HG03039 (cell line): ENCODE results near the gene CD2AP.
"Not testable (repeated sequence)": the region's sequence is repeated elsewhere in the genome, so short reads cannot be mapped to it uniquely, and the experiment has no call there.

Experiments used
- ATAC-seq: cut with Tn5 transposase; IDR thresholded peaks from one replicate; pipeline ENCODE4 v1.9.1; 2021; ENCODE audit warnings: mild to moderate bottlenecking, moderate library complexity; ENCODE audit not compliant: unreplicated experiment

Gene CD2AP

DNA sequence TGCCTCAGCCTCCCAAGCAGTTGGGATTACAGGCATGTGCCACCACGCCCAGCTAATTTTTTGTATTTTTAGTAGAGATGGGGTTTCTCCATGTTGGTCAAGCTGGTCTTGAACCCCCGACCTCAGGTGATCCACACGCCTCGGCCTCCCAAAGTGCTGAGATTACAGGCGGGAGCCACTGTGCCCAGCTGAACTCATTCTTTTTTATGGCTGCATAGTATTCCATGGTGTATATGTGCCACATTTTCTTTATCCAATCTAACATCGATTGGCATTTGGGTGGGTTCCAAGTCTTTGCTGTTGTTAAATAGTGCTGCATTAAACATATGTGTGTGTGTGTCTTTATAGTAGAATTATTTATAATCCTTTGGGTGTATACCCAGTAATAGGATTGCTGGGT, 78.9 kb downstream of the CD2AP start:
- ATAC-seq, result not testable (repeated sequence)

DNA sequence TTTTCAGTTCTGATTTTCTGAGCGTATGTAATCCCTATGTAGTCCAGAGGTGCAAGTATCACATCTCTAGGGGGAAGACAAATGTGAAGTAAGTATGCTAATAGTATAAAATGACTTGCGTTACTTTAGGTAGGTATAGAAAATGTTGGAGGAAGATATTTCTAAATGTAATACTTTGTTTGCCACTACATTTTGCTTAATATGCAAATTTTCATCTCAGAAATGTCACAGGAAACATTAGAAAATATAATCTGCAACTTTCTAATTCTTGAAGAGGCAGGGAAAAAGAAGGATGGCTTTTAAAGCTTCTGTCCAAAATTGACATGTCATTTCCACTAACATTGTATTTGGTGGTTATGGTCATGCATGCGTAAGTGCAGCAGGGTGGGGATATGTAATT, 85.6 kb downstream of the CD2AP start:
- ATAC-seq, result no peak

DNA sequence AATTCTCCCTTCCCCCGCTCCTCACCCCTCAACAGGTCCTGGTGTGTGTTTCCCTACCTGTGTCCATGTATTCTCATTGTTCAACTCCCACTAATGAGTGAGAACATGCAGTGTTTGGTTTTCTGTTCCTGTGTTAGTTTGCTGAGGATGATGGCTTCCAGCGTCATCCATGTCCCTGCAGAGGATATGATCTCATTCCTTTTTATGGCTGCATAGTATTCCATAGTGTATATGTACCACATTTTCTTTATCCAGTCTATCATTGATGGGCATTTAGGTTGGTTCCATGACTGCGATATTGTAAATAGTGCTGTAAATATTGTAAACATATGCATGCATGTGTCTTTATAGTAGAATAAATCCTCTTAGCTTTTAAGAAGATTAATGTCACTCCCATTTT, 89.0 kb downstream of the CD2AP start:
- not testable (repeated sequence) for ATAC-seq

DNA sequence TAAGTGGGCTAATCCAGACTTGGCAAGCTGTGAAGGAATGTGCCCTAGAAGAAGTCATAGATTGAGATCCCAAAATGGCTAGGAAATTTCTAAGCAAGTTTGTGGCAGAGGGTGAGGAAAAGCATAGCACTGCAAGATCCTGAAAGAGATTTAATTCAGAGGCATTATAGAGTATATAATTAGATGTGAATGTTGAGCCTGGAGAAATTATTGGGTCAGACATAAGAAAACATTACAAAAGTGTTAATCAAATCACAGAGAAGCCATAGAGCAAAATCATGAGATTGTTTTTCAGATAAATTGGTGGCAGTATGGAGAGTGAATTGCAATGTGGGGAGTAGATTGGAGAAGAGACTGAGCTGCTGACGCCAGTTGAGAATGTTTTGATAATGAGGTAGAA, 90.0 kb downstream of the CD2AP start:
- ATAC-seq, result no peak

DNA sequence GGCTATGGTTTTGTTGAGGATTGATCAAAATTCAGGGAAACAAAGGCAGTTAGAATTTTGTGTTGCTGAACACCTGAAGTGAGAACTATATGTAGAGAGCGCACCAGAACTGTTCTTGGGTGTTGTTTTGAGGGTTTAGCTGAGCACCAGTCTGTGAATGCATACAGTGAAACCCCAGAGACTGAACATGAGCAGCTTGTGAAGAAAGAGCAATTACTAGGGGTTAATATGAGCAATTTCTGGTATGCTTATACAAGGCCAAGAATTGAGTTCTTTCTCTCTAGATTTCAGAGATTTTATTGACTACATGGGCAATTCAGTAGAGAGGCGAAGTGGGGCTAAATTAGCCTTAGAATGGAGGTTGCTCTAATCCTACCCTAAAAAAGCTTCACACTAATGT, 93.9 kb downstream of the CD2AP start:
- no peak for ATAC-seq

DNA sequence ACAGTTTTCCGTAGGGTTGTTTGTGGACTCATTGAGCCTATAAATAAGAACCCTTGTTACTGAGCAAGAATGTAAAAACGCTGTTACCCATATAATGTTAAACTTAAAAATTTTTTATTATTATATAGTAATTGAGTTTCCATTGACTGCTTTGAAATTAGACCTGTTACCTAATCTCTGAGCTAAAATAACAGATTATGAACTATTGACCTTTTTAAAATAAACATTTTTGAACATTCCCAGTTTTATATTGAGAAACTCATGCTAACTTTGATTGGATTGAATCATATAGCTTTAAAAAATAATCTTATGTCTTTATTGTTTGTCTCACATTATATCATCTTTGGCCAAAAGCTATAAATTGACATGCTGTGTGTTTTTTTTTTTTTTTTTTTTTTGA, 95.5 kb downstream of the CD2AP start:
- ATAC-seq, result no peak

DNA sequence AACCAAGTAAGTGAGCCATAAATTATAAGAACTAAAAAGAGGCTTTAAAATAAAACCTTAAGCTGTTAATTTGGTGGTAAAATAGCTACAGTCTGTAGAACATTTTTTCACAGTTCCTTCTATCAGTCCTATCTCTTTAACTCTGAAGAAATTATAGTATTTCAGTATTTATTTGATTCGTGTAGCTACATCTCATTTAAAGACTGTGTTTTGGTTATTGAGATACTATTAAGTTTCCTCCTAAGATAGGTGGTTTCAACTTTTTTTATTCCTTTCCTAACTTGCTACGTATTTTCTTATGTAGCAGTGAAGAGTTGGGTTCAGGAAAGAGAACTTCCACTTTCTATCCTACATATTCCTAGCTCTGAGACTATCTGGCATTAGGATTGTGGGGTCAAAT, 97.2 kb downstream of the CD2AP start:
- no peak for ATAC-seq

DNA sequence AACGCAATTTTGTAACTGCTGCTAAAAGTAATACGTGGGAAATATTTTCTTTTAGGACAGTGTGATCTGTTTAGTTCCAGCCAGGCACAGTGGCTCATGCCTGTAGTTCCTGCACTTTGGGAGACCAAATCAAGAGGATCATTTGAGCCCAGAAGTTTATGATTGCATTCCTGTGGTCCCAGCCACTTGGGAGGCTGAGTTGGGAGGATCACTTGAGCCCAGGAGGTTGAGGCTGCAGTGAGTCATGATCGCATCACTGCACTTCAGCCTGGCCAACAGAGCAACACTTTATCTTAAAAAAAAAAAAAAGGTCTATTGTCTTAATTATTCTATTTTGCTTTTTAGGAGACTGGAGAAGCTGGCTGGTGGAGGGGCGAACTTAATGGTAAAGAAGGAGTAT, 101.5 kb downstream of the CD2AP start:
- no peak for ATAC-seq

DNA sequence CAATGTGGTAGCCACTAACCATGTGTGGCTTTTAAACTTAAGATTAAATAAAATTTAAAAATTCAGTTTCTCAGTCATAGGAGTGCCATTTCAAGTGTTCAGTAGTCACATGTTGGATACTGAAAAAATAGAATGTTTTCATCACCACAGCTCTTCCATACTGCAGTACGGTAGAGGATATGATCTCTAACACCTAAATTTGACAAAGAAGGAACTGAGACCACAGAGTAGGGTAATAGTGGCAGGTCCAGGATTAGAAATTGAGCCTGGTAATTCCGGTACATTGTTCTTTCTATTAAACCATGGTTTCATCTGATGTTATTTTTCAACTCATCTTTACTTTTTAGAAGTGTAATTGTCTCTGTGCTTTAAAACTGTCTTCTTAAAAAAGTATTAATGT, 104.0 kb downstream of the CD2AP start:
- ATAC-seq, result no peak

DNA sequence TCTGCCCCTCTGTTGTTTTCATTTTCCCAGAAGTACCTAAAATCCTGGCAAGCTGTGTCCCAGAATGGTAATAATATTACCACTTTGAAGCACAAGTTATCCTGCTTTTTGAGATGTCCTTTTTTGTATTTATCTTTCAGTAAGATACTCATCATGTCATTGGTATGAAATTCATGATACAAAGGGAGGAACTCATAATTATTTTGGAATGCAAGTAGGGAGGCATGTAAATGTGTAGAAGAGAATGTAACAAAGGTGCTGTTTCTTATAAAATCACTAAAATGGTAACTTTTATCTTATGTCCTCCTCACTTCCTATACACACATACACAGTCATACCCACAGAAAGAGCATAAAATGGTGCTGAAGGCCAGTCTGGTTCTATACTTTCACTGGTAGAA, 109.9 kb downstream of the CD2AP start:
- no peak for ATAC-seq

DNA sequence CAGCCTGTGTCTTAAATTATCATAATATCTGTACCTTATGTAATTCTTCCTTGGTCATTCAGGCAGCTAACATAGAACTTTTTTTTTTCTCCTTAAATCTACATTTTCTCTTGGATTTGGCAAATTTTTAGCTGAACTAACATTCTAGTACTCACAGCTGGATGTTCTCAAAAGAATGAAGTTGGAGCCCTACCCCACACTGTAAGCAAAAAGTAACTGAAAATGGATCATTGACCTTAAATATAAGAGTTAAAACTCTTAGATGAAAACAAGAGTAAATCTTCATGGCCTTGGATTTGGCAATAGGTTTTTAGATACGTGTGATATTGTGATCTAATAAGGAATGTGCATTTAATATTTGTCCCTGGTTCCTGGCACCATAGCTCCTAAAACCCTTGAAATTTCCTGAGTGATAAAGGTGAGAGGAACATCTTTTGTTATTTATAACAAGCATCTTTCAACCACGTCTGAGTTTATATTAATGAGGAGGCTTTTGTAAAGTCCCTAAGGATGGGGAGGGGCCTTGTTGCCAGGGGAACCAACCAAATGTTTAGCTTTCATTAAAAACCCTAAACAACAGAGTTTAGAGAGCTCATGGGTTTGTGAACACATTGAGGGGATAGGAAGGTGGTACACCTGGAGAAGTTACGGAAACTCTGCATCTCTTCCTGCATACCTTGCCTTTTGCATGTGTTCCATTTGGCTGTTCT, 114.7 kb downstream of the CD2AP start:
- no peak for ATAC-seq

DNA sequence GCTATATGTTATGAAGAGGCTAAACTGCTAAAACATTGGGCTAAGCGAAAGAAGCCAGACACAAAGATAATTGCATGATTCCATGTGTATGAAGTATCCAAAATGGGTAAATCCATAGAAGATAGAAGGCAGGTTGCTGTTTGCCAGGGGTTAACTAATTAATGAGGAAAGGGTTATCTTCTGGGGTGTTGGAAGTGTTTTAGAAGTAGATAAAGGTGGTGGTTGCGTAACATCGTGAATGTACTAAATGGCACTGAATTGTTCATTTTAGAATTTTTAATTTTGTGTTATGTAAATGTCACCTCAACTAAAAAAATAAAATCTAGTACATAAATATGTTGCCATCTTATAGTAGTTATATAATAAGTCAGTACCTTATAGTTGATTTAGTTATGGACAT, 116.4 kb downstream of the CD2AP start:
- no peak for ATAC-seq

DNA sequence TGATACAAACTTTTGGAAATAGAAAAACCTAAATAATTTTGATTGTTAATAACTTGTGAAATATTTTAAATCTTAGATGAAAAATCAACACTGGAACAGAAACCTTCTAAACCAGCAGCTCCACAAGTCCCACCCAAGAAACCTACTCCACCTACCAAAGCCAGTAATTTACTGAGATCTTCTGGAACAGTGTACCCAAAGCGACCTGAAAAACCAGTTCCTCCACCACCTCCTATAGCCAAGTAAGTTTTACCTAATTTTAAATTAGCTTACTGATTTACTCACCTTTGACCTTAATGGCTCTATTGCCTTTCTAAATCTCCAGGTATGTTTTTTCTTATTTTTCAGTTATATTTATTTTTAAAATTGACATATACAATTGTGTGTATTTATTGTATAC, 118.2 kb downstream of the CD2AP start:
- ATAC-seq, result no peak

DNA sequence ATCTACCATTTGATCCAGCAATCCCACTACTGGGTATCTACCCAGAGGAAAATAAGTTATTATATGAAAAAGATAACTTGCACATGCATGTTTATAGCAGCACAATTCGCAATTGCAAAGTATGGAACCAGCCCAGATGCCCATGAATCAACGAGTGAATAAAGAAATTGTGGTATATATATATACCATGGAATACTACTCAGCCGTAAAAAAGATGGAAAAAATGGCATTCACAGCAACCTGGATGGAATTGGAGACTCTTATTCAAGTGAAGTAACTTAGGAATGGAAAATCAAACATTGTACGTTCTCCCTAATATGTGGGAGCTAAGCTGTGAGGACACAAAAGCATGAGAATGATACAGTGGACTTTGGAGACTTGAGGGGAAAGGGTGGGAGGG, 120.8 kb downstream of the CD2AP start:
- no peak for ATAC-seq

DNA sequence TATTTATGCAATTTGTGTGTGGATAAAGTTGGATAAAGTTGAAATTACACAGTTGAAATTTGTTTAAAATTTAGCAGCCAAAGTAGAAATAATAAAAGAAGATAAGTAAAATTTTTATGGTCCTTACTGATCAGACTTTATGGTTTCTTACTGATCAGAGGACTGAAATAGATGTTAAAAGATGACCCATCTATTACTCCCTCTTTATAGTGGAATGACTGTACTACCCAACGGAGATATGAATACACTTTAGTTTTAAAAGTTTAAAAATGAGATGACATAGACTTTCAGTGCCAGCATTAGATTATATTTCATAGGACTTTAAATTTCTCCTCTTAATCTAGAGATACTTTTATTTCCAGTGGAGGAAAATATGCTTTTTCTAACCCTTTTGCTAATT, 121.9 kb downstream of the CD2AP start:
- no peak for ATAC-seq

DNA sequence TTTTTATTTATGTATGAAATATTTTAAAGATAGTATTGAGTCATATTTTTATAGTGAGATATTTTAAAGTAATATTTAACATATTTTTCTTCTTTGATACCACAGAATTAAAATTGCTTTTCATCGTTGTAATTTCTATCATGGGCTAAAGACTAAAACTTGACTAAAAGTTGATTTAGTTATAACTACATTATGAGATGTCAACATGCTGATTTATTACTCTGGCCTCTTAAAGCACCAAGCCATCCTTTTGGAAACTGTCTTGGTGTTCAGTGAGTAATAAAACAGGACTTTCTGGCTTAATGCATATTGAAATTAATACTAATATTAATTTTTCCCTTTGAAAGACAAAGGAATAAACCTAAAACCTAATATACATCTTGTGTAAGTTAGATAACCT, 125.6 kb downstream of the CD2AP start:
- ATAC-seq, result no peak

DNA sequence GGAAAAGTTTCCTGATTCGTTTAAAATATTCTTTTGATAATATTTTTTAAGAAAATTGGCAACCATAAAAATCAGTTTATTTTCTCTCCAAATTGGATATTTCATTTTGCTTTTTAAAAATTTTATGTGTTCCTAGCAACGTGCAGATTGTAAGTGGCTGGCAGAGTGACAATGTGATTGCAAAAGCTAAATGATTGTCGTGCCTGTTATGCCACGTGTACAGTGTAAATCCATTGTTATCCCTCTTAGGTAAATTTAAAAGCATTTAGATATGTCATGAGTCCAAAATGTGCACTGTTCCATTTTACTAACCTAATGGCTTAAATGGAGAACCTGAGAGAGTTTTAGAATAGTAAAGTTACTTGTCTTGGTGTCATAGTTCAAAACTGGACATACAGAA, 126.4 kb downstream of the CD2AP start:
- no peak for ATAC-seq

DNA sequence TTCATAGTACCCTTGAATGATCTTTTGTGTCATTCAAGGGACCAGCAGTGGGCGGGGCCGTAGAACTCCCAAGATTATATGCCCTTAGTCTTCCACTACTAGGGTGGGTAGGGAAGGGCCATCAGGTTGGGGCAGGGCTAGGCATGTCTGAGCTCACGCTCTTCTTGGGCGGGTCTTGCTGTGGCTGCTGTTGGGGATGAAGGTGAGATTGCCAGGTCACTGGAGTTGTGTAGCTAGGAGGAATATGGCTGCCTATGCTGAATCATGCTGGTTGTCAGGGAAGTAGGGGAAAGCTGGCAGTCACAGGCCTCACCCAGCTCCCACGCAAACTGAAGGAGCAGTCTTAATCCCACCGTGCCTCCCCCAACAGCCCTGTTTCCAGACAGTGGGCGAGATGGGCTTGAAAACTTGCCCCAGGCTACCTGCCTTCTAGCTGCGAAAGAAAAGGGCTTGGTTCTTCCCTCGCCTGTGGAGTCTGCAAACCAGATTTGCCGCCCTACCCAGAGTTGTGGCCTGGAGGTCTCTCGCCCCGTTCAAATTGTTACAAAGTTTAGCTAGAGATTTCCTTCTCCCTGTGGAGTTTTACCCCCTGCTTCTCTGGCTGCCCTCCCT, 144.4 kb downstream of the CD2AP start:
- ATAC-seq, result no peak

DNA sequence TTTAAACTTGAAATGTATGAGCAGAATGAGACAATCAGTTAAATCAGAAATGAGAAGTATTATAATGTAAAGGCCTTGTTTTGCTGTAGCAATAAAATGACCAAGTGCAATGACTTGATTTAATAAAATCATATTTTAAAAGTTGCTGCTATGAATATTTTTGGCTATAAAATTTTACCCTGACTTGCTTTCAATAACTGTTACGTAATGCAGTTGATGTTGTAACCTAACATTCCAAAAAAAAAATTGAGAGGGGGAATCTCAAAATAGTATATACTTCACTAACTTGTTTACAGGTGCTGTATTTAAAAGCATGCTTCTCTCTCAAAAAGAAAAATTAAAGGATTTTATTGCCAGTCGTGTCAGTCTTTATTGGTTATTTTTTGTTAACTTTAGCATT, 149.2 kb downstream of the CD2AP start:
- no peak for ATAC-seq

DNA sequence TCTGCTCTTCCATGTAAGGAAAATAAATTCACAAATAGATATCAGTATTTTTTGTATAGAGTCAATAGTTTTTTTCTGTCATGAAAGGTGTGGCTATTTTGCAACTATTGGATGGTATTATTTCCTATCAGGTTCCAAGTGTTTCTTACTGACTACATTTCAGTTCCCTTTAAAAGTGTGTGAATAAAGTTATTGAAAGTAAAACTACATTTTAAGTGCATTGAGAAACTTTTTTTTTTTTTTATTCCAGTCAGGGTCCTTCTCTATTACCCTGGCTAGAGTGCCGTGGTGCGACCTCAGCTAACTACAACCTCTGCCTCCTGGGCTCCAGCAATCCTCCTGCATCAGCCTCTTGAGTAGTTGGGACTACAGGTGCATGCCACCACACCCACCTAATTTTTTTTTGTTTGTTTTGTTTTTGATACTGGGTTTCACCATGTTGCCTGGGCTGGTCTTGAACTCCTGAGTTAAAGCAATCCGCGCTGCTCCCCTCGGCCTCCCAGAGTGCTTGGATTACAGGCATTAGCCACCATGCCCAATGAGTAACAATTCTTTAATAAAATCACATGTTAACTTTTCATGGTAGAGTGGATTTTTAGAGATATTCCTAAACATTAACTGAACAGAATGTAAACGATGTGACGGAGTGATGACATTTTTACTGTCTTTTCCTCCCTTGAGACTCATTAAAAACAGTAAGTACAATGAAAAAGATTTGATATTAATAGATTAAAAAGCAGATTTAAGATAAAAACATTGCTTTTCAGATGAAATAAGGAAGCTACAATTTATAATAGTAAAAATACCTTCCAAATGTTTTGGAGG, 151.1 kb downstream of the CD2AP start:
- ATAC-seq, result no peak

DNA sequence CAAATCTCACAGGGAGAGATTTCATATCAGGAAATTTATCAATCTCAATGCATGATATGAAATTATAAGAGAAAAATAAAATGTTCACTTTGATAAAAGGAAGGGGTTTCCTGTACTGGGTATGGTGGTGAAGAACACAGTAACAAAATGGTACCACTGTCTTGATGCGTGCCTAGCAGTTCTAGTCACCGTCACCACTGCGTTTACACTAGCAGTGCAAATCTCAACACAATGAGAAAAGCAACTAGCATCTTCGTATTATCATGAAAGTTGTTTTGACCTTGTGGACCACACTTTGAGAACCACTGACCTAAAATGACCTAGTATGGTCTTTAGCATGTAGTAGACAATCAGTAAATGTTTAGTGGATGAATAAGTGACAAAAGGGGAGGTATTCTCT, 152.4 kb downstream of the CD2AP start:
- no peak for ATAC-seq

DNA sequence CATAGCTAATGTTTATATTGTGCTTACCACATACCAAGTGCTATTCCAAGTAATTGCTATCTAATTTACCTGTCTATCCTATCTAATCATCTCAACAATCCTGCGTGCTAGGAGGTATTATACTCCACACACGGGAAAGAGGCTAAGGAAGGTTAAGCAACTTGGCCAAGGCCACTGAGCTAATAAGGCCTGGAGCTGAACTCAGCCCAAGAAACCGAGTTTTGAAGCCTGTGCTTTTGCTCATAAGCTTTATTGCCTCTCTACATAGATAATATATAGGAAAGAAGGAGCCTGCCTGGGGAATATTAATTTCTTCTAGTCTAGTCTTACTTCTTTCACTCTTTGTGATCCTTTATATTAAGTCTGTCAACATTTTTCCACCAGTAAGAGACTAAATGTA, 153.0 kb downstream of the CD2AP start:
- ATAC-seq, result no peak
